ENCODE results near the gene TOM1.
"Not testable (repeated sequence)": the region's sequence is repeated elsewhere in the genome, so short reads cannot be mapped to it uniquely, and the experiment has no call there.

TOM1 gene

GRCh38 chr22:35377735-35378134, 78.0 kb downstream of the TOM1 start:
- no peak for DNase-seq

- DNase-seq: no peak
These were observed 78.9 kb downstream of the TOM1 start for GRCh38 chr22:35378621-35379020.

GRCh38 chr22:35379146-35379993, 79.7 kb downstream of the TOM1 start:
- no peak for DNase-seq

GRCh38 chr22:35380013-35380412, 80.3 kb downstream of the TOM1 start:
- no peak for DNase-seq

- peak; percentile 72 for DNase-seq
These were observed 81.1 kb downstream of the TOM1 start, which contains the start of gene HMOX1 for GRCh38 chr22:35380537-35381423. Gene HMOX1 (plus strand): TSS chr22:35381096. CDS start chr22:35381174, 78 bp downstream.

- no peak for DNase-seq
These were observed 81.8 kb downstream of the TOM1 start for GRCh38 chr22:35381424-35382009.

- no peak for DNase-seq
These were observed 84.0 kb downstream of the TOM1 start for GRCh38 chr22:35383679-35384071.

- no peak for DNase-seq
These were observed 84.8 kb downstream of the TOM1 start for GRCh38 chr22:35384527-35384926.

- DNase-seq: no peak
These were observed 85.4 kb downstream of the TOM1 start for GRCh38 chr22:35384975-35385588.

GRCh38 chr22:35386670-35387288, 87.1 kb downstream of the TOM1 start:
- DNase-seq: no peak

- no peak for DNase-seq
These were observed 91.2 kb downstream of the TOM1 start for GRCh38 chr22:35390933-35391332.

GRCh38 chr22:35392357-35392756, 92.7 kb downstream of the TOM1 start:
- no peak for DNase-seq

- no peak for DNase-seq
These were observed 93.7 kb downstream of the TOM1 start for GRCh38 chr22:35393116-35394010.

GRCh38 chr22:35394011-35394312, 94.3 kb downstream of the TOM1 start:
- no peak for DNase-seq

GRCh38 chr22:35394810-35395563, 95.3 kb downstream of the TOM1 start:
- no peak for DNase-seq

GRCh38 chr22:35396622-35397021, 96.9 kb downstream of the TOM1 start:
- DNase-seq: not testable (repeated sequence)

GRCh38 chr22:35397095-35397904, 97.6 kb downstream of the TOM1 start:
- no peak for DNase-seq

All from NCI-H1105 treated with DMSO at 0.1 percent for 48 hours (cell line).